Stimulated activated CD8-positive, alpha-beta memory T cell treated with anti-CD3 and anti-CD28 coated beads, Interleukin-4, amount 100 ng/mL, for 4 hours (primary cell): ENCODE data around the gene SFMBT1.

ENCODE experiments used
- DNase-seq, 2 donors: peaks; one replicate each; pipeline ENCODE4 v3.0.0-alpha.2; 2020; ENCODE audit warnings: low read depth in 2 of 2, low spot score in 1 of 2

Gene SFMBT1

DNA sequence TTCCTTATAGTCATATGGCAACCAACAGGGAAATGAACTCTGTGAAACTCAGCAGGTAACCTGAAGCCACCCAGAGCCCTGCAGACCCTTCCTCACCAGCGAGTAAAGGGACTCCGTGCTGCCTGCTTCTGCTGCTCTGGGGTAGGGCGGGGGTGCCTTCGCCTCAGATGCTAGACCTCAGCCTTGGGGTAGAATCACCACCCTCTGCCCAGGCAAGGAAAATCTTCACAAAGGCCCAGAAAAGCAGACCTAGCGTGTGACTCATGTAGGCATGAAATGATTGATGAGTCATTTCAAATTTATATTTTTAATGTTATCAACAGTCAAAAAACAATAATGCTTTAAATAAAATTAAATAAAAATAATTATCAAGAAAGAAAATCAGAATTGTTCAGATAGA, 155.1 kb downstream of the SFMBT1 start:
- DNase-seq, result no peak

DNA sequence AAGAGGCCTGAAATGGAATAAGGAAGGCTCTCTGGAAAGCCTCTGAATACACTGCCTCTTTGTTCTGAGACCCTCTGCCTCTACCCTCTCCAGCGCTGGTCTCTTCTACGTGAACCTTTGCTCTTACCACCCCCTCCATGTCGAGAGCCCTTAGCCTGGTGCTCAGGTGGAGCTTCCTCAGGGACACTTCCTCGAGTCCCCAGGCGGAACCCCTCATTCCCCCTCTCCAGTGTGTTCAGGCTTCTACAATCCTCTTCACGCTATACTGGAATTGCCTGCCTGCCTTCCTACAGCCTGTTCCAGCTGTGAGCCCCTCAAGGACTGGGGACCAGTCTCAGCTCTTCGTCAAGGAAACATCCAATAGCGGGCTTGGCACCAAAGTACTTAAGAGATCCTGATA, 156.0 kb downstream of the SFMBT1 start:
- DNase-seq, result no peak

DNA sequence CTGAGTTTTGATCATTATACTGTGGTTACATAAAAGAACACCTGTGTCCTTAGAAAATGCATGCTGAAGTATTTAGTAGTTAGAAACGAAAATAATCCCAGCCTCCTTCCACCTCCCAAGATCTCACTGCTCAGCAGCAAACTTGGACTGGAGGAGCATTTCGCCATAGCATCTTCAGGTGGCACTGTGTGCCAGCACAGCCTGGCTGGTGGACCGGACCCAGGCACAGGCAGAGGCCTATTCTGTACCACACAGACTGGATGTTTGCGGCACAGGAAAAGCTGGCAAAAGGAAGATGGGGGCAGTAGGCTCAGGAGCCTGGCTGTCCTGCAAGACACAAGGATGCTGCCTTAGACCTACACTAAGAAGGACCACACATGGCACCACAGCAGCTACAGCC, 158.7 kb downstream of the SFMBT1 start:
- no peak for DNase-seq

DNA sequence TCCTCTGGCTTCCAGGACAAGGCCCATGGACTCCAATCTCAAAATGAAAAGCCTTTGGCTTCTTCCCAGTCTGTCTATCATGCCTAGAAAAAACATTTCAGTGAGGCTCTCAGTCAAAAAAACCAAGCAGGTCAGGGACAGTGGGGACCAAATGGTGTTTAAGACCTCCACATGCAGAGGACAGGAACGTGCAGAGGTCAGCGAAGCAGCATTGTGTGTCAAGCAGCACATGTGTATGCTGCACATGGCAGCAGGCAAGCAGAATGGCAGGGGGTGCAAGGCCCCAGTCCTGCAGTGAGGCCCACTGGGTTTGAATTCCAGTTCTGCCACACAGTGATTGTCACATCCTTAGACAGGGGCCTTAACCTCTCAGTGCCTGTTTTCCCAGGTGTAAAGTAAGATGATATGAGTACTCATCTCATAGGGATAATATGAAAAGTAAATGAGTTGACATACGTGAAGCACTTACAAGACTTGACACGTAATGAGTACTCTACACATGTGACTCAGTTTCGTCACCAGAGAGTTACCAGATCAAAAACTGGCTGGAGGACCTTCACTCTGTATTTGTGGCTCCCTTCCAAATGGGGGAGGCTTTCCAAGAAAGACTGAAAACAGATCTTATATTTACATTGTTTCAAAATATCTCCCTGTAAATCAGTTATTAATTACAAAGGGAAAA, 159.7 kb downstream of the SFMBT1 start:
- no peak for DNase-seq

DNA sequence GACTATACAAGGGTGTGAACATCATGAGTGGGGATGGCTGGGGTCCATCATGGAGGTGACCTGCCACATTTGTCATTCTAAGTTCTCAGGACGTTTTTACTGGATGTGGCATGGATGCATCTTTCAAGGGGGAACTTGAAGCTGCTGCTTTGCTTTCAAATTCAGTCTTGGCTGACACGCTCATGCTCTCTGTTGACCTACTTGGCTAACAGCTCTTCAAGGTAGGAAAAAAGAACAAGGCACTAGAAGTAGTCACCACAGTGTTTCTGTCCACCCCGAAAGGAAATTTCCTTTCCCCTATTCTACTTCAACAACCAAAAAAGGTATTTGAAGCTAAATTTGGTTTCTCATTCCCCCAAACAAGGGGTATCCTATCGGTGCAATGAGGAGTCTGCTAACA, 163.5 kb downstream of the SFMBT1 start:
- no peak for DNase-seq

- no peak for DNase-seq
Measured at GRCh38 chr3:52881871-52882270, 164.0 kb downstream of the SFMBT1 start.

DNA sequence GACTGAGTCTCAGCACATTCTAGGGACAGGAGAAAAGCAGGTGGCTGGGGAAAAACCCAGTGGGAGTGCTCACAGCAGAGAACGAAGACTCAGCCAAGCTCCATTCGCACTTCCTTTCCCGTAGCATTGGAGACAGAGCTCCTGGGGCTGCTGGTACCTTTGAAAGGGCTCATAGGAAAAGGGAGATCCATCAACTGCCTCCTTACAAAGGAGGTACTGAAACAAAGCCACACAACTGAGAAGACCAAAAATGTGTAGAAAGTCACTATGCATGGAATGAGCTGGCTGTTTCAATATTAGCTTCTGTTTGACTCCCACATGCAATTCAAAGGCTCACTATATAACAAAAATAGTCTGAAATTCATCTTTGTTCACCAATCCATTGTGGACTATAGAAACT, 165.4 kb downstream of the SFMBT1 start:
- no peak for DNase-seq

DNA sequence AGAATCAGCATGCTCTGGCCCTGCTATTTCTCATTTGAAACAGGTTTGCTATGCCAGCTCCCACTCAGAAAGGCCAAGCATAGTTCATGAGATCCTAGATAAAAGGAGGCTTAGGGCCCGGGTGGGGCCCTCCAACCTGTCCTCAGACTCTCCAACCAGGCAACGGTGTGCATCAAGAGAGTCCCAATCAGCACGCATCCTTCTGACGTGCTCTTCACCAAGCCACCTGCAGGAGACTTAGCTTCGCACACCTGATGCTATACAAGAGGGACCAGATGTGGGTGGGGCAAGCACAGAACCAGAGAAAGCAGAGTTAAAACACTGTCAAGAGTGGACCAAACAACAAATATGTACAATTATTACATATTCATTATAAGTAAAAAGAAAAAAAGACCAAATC, 165.8 kb downstream of the SFMBT1 start:
- DNase-seq, result no peak

- no peak for DNase-seq
Measured at GRCh38 chr3:52879581-52879980, 166.3 kb downstream of the SFMBT1 start.

- no peak for DNase-seq
Measured at GRCh38 chr3:52879090-52879489, 166.8 kb downstream of the SFMBT1 start.

- no peak for DNase-seq
Measured at GRCh38 chr3:52877085-52877484, 168.8 kb downstream of the SFMBT1 start.

DNA sequence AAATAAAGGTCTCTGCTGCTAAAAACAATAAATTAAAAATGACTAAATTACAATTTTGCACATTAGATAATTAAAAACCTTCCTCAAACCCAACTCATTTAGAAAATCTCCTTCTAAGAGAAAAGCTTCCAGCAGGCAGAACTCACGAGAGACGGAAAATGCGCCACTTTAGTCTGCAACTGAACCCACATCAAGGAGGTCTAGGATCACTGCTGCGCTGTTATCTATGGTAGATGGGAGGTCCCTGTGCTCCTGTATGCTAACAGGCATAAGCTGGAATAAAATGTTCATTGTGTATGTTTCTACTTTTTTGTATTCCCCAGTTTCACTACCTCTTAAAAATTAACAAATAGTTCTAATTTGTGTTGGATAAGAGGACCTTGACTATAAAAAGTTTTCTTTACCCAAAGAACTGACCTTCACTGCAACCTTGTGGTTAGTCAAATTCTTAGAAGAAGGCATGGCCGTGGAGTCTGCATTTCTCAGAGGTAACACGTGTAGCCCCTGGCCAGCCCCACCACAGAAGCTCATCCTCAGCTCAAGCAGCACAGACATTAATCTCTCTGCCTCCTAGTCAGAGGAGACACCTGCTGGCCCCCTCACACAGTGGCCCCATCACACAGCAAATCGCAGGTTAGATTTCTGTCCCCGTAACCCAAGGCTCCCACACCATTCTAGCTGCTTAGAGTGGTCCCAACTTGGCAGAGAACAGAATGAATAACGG, 170.8 kb downstream of the SFMBT1 start:
- no peak for DNase-seq

DNA sequence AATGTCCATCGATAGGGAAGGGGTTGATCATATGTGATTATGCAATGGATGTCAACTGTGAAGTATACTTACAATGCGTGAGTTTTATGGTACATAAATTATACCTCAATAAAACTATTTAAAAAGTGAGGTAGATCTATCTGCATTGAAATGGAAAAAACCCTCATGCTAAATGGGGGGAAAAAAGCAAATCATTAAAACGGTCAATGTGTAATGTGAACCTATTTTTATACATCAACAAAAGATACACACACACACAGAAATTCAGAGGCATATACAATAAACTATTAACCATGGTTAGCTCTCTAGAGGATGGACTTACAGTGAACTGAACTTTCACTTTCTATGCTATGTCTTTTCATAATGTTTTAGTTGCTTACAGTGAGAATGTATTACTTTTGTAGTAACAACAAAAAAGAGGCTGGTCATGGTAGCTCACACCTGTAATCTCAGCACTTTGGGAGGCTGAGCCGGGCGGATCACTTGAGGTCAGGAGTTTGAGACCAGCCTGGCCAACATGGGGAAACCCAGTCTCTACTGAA, 171.6 kb downstream of the SFMBT1 start:
- DNase-seq, result no peak

DNA sequence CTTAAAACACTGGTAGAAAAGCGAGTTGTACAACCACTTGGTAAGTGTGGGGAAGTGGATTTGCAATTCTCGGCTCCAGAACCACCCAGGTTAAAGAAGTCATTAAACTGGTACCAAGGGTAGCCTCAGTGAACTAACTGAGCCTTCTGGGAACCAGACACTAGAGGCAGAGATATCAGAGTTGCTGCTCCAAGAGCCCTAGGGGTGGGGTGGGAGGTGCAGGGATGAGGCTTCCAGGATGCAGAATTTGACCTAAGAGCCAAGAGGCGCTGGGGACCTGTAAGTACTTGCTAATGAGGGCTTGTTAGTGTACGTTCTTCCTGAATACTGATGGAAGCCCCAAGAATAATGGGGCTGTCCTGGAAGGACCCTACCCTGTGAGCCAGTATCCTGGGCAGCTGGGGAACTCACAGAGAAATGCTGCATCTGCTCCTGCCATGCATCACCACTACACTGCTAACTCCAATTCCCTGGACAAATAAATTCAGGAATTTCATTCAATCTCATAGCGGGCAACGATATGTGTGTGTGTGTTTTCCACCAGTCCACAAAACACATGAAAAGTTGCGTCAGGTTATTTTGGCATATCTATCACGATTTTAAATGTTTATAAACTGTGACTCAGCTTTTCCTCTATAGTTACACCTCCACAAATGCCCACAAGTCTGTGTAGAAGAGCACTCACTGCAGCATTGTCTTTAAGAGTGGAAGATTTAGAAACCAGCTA, 172.3 kb downstream of the SFMBT1 start:
- no peak for DNase-seq

GRCh38 chr3:52872245-52872644, 173.6 kb downstream of the SFMBT1 start:
- DNase-seq, result no peak

- DNase-seq, result no peak
Measured at GRCh38 chr3:52871761-52872160, 174.1 kb downstream of the SFMBT1 start.

GRCh38 chr3:52870471-52870870, 175.4 kb downstream of the SFMBT1 start:
- DNase-seq, result no peak

GRCh38 chr3:52866427-52866826, 179.4 kb downstream of the SFMBT1 start:
- no peak for DNase-seq

DNA sequence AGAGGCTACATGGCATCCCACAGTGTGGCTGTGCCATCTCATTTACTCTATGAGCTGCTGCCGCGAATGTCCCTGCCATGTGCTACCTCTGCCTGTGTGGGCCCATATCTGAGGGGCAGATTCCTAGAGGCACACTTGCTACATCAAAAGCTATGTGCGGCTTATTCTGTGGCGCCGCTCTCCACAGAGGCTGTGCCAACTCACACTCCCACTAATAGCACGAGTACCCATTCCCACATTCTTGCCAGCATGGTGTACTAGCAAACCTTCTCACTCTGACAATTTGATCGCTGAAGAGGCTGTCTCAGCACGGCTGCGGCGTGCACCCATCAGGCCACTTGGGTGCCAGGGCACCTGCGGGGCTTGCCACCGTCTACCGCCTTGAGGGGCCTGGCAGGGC, 179.9 kb downstream of the SFMBT1 start:
- no peak for DNase-seq

- no peak for DNase-seq
Measured at GRCh38 chr3:52860424-52860768, 185.5 kb downstream of the SFMBT1 start.

DNA sequence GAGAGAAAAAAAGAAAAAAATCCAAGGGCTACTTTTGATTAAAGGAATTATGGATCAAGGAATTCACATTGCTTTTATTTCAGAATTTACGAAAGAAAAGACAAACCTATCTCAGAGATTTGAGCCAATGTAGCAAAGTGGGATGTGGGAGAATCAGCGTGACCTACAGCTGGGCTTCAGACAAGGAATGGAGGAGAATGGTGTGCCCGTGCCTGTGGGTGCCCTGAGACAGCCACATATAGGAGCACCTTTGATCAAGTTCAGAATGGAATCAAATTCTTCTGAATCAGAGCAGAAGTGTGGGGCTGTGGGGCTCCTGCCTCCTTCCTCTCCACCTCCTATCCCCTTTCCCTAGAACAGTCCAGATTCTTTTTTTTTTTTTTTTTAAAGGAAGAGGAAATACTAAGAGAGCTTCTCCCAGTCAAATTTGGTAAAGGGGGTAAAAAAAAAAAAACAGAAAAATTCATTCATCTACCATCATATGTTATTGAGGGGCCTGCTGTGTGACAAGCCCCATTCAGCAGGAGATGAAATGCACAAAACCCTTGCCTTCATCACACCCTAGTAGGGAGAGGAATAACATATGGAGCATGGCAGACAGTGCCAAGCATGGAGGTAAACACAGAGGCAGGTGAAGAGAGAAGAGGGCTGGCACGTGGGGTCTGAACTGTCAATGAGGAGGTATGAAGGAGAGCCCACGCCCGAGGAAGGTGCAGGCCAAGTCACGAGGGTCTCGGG, 186.0 kb downstream of the SFMBT1 start:
- no peak for DNase-seq
